Vein endothelial cell (primary cell): ENCODE results near the gene CFAP119. TPM values are rescaled to one million over a fixed set of nuclear protein-coding genes. Genes with fewer than 3 reads are reported as not detected.

Experiments
- small RNA-seq: library from RNA; depleted of rRNA; stranded (forward); fragments of <200 nt; gene quantifications from one replicate; pipeline ENCODE3, GENCODE V24; 2012
- total RNA-seq: library from RNA; depleted of rRNA; stranded (reverse); fragments of >200 nt; gene quantifications from 2 replicates; pipeline ENCODE4 v1.2.3, GENCODE V29; 2012

The CFAP119 gene
- 2.0 and 3.5 TPM in 2 replicates for total RNA-seq

GRCh38 chr16:30761928-30762902 lies at the start of gene CFAP119, which contains the start of gene RNF40:
Gene CFAP119 (minus strand): TSS chr16:30762062. CDS start chr16:30761748, 314 bp downstream.
Gene RNF40 (plus strand): TSS chr16:30762322. CDS start chr16:30762546, 224 bp downstream.

GRCh38 chr16:30786936-30787612 lies 25.2 kb upstream of the CFAP119 start, which contains the start of gene ZNF629:
Gene ZNF629 (minus strand): TSS chr16:30787205. CDS start chr16:30784482, 2,723 bp downstream.

DNA sequence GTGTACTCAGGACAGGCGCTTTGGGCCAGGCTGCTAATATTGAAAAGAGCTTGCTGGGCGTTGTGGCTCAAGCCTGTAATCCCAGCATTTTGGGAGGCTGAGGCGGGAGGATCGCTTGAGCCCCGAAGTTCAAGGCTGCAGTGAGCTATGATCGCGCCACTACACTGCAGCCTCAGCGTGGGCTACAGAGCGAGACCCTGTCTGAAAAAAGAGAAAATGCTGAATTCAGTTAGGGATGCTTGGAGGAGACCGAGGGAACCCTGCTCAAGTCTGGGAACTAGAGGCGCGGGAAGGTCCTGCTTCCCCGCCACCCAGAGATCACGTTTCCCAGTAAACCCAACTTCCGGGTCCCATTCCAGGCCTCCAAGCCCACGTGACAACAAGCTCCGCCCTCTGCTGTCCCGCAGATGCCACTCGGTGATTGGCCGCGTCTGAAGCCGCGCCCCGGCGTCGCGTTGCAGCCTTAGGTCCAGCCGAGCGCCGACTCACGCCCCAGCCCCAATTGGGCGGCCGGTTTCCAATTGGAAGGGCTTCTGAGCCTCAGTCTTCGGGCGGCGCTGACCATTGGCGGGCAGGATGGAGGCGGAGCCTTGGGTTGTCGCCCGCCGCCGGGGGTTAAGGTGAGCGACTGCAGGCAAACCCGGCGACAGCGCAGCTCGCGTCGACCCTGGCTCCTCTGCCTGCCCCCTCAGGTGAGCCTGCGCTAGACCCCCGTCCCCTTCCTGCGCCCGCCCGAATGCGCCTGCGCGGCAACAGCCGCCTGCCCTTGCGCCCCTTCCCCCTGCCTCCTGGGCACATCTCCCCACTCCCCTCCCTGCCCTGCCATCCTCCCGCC lies 13.8 kb downstream of the CFAP119 start, which contains the start of gene PHKG2:
Gene PHKG2, plus strand, starts transcription at position 627 of the 835 bp plus-strand sequence. CDS start 396 bp downstream, outside the sequence.

Small RNAs within 50 kb of the gene (small RNA-seq; reads per million reads assigned to genes)
- gene SNORA30: 348 reads per million, percentile 99 among the genes with 10 or more reads in this experiment

Other genes with a start within 250 kb of the CFAP119 start
- gene ZNF768, start 235.5 kb downstream of the CFAP119 start, total RNA-seq: 25.3 and 32.0 TPM in 2 replicates
- 9.5 and 11.7 TPM in 2 replicates for gene ZNF747, start 227.2 kb downstream of the CFAP119 start, total RNA-seq
- 10.5 and 10.6 TPM in 2 replicates for gene ZNF764, start 203.7 kb downstream of the CFAP119 start, total RNA-seq
- gene ZNF688, start 190.3 kb downstream of the CFAP119 start, total RNA-seq: 5.2 and 6.2 TPM in 2 replicates
- gene ZNF785, start 176.4 kb downstream of the CFAP119 start, total RNA-seq: 12.7 and 13.0 TPM in 2 replicates
- 7.2 and 7.9 TPM in 2 replicates for gene ZNF689, start 151.7 kb downstream of the CFAP119 start, total RNA-seq
- 11.4 and 15.7 TPM in 2 replicates for gene PRR14, start 111.1 kb downstream of the CFAP119 start, total RNA-seq
- 31.4 and 40.1 TPM in 2 replicates for gene FBRS, start 103.6 kb downstream of the CFAP119 start, total RNA-seq
- 30.4 and 31.7 TPM in 2 replicates for gene SRCAP, start 62.9 kb downstream of the CFAP119 start, total RNA-seq
- 20.9 and 25.4 TPM in 2 replicates for gene PHKG2, start 13.6 kb downstream of the CFAP119 start, total RNA-seq
- gene RNF40, start 260 bp upstream of the CFAP119 start, total RNA-seq: 89.9 and 94.1 TPM in 2 replicates
- 13.9 and 18.3 TPM in 2 replicates for gene ZNF629, start 25.1 kb upstream of the CFAP119 start, total RNA-seq
- gene BCL7C, start 132.0 kb upstream of the CFAP119 start, total RNA-seq: 25.7 and 31.0 TPM in 2 replicates
- 0.19 and 0.65 TPM in 2 replicates for gene CTF1, start 134.6 kb upstream of the CFAP119 start, total RNA-seq
- gene FBXL19, start 161.5 kb upstream of the CFAP119 start, total RNA-seq: 33.7 and 42.1 TPM in 2 replicates
- 24.2 and 26.8 TPM in 2 replicates for gene ORAI3, start 187.0 kb upstream of the CFAP119 start, total RNA-seq
- 5.1 and 16.0 TPM in 2 replicates for gene SETD1A, start 195.7 kb upstream of the CFAP119 start, total RNA-seq
- gene HSD3B7, start 223.1 kb upstream of the CFAP119 start, total RNA-seq: 15.6 and 22.2 TPM in 2 replicates
- gene STX1B, start 248.6 kb upstream of the CFAP119 start, total RNA-seq: 0.33 and 0.48 TPM in 2 replicates